ENCODE measurements around the gene PRKCD.

PRKCD gene

GRCh38 chr3:53168175-53168923 lies 7.3 kb downstream of the PRKCD start:
- TF ChIP-seq CTCF (IDR thresholded peaks at IDR 0.05; ENCODE audit: low read depth, low read length): no peak
- no peak overlapping the region for H3K4me3 ChIP-seq (ENCODE audit: low read depth, low read length)

- H3K4me3 ChIP-seq (ENCODE audit: low read depth, low read length): no peak overlapping the region
- no peak for TF ChIP-seq CTCF (IDR thresholded peaks at IDR 0.05; ENCODE audit: low read depth, low read length)
Measured at GRCh38 chr3:53169045-53169831, 8.2 kb downstream of the PRKCD start.

- no peak overlapping the region for H3K4me3 ChIP-seq (ENCODE audit: low read depth, low read length)
- no peak for TF ChIP-seq CTCF (IDR thresholded peaks at IDR 0.05; ENCODE audit: low read depth, low read length)
Measured at GRCh38 chr3:53169832-53170324, 8.9 kb downstream of the PRKCD start.

GRCh38 chr3:53170325-53171063 lies 9.5 kb downstream of the PRKCD start:
- no peak for TF ChIP-seq CTCF (IDR thresholded peaks at IDR 0.05; ENCODE audit: low read depth, low read length)
- no peak overlapping the region for H3K4me3 ChIP-seq (ENCODE audit: low read depth, low read length)

GRCh38 chr3:53171064-53171418 lies 10.0 kb downstream of the PRKCD start:
- H3K4me3 ChIP-seq (ENCODE audit: low read depth, low read length): no peak overlapping the region
- TF ChIP-seq CTCF (IDR thresholded peaks at IDR 0.05; ENCODE audit: low read depth, low read length): no peak

GRCh38 chr3:53171827-53172505 lies 11.0 kb downstream of the PRKCD start:
- H3K4me3 ChIP-seq (ENCODE audit: low read depth, low read length): no peak overlapping the region
- TF ChIP-seq CTCF (IDR thresholded peaks at IDR 0.05; ENCODE audit: low read depth, low read length): no peak

Data from WI38 (cell line).